ENCODE measurements around the gene GABBR1.

Gene GABBR1

DNA sequence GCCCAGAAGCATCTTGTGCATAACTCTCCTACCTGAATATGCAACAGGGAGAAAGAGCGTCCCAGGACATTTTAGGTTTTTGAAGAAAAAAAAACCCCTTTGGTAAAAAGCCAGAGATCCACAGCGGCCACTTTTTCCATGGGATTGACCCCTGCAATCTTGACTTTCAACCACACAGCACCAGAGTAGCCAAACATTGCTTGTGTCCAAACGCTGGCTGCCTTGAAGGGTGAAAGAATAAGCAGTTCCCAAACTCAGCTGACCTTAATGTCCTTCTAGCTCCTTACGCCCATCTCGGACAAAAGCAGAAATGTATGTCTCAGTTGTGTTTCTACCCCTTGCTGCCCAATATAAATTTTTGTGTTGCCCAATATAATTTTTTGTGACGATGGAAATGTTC is 22.7 kb upstream of the GABBR1 start:
- Histone ChIP-seq H3K4me3 (ENCODE audit: insufficient read depth, low read depth, low read length) (no peak overlapping the region), H3K9me3 (ENCODE audit: control insufficient read depth, low read length) (no peaks in the 10 kb centered on the region), H3K36me3 (ENCODE audit: control insufficient read depth, insufficient read depth, low read length) (no peaks in the 10 kb centered on the region), H3K4me1 (ENCODE audit: control insufficient read depth, insufficient read depth, low read length) (no peaks in the 10 kb centered on the region), H3K27me3 (ENCODE audit: control insufficient read depth, insufficient read depth, low read length, poor library complexity, severe bottlenecking) (no peaks in the 10 kb centered on the region), H3K27ac (ENCODE audit: insufficient read depth, low read depth, low read length, poor library complexity, severe bottlenecking) (no peak overlapping the region)
- WGBS, 2 experiments = 90 to 92% methylated on average over 6 of the region's 6 CpGs

DNA sequence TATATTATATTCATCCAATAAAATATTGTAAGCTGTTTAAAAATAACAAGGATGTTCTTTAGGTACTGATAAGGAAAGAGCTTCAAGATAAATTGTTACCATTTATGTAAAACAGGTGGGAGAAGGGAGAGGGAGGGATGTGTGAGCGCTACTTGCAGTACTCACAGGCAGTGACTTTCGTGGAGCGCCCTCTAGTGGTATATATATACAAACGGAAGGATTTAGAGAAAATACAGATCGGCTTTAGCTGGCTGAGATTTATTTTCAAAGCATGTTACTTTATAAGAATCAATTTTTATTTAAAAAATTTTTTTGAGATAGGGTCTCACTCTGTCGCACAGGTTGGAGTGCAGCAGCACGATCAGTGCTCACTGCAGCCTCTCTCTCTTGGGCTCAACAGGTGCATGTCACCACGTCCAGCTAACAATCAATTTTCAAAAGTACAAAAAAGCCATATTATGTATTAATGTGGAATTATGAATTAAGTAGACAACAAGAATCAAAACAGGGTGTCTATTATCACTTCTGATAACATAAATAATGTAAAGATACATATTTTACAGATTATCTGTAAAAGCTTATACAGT is 20.6 kb upstream of the GABBR1 start:
- H3K4me1 ChIP-seq (ENCODE audit: control insufficient read depth, insufficient read depth, low read length) = no peaks in the 10 kb centered on the region
- no peaks in the 10 kb centered on the region for H3K27me3 ChIP-seq (ENCODE audit: control insufficient read depth, insufficient read depth, low read length, poor library complexity, severe bottlenecking)
- no peaks in the 10 kb centered on the region for H3K9me3 ChIP-seq (ENCODE audit: control insufficient read depth, low read length)
- H3K4me3 ChIP-seq (ENCODE audit: insufficient read depth, low read depth, low read length) = no peak overlapping the region
- H3K27ac ChIP-seq (ENCODE audit: insufficient read depth, low read depth, low read length, poor library complexity, severe bottlenecking) = no peak overlapping the region
- no peaks in the 10 kb centered on the region for H3K36me3 ChIP-seq (ENCODE audit: control insufficient read depth, insufficient read depth, low read length)
- WGBS, 2 experiments = 0 to 2% methylated on average over 5 to 6 of the region's 8 CpGs

DNA sequence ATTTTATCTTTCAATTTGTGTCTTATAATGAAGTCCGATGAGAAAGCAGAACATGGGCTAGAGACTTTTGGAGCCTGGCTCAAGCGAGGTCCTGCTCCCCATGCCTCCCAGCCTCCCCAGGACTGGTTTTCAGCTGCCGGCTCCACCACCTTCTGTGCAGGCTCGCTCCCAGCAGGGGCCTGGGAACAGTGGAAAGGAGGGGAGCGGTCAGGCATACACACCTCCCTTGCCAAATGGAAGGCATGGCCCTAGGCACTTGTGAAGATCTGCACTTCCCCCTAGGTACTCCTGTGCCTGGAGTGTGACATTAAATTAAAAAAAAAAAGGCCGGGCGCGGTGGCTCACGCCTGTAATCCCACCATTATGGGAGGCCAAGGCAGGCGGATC is 19.2 kb upstream of the GABBR1 start:
- Histone ChIP-seq H3K27ac (ENCODE audit: insufficient read depth, low read depth, low read length, poor library complexity, severe bottlenecking) (no peak overlapping the region), H3K4me1 (ENCODE audit: control insufficient read depth, insufficient read depth, low read length) (no peaks in the 10 kb centered on the region), H3K4me3 (ENCODE audit: insufficient read depth, low read depth, low read length) (no peak overlapping the region), H3K36me3 (ENCODE audit: control insufficient read depth, insufficient read depth, low read length) (no peaks in the 10 kb centered on the region), H3K9me3 (ENCODE audit: control insufficient read depth, low read length) (no peaks in the 10 kb centered on the region), H3K27me3 (ENCODE audit: control insufficient read depth, insufficient read depth, low read length, poor library complexity, severe bottlenecking) (no peaks in the 10 kb centered on the region)
- 81 to 83% methylated on average over 10 of the region's 10 CpGs for WGBS, 2 experiments

GRCh38 chr6:29651413-29652197 is 18.6 kb upstream of the GABBR1 start:
- Histone ChIP-seq H3K4me3 (ENCODE audit: insufficient read depth, low read depth, low read length) (no peak overlapping the region), H3K27ac (ENCODE audit: insufficient read depth, low read depth, low read length, poor library complexity, severe bottlenecking) (no peak overlapping the region), H3K36me3 (ENCODE audit: control insufficient read depth, insufficient read depth, low read length) (no peaks in the 10 kb centered on the region), H3K4me1 (ENCODE audit: control insufficient read depth, insufficient read depth, low read length) (no peaks in the 10 kb centered on the region), H3K9me3 (ENCODE audit: control insufficient read depth, low read length) (no peaks in the 10 kb centered on the region), H3K27me3 (ENCODE audit: control insufficient read depth, insufficient read depth, low read length, poor library complexity, severe bottlenecking) (no peaks in the 10 kb centered on the region)
- 78 to 89% methylated on average over 6 to 7 of the region's 8 CpGs for WGBS, 2 experiments

- H3K27me3 ChIP-seq (ENCODE audit: control insufficient read depth, insufficient read depth, low read length, poor library complexity, severe bottlenecking) = no peaks in the 10 kb centered on the region
- no peaks in the 10 kb centered on the region for H3K4me1 ChIP-seq (ENCODE audit: control insufficient read depth, insufficient read depth, low read length)
- H3K9me3 ChIP-seq (ENCODE audit: control insufficient read depth, low read length) = no peaks in the 10 kb centered on the region
- no peaks in the 10 kb centered on the region for H3K36me3 ChIP-seq (ENCODE audit: control insufficient read depth, insufficient read depth, low read length)
- H3K4me3 ChIP-seq (ENCODE audit: insufficient read depth, low read depth, low read length) = peak overlapping the region; percentile 50
- WGBS, 2 experiments = 14 to 15% methylated on average over 32 to 33 of the region's 33 CpGs
- peak overlapping the region; percentile 83 for H3K27ac ChIP-seq (ENCODE audit: insufficient read depth, low read depth, low read length, poor library complexity, severe bottlenecking)
These were observed 17.0 kb upstream of the GABBR1 start for GRCh38 chr6:29649701-29650673.

DNA sequence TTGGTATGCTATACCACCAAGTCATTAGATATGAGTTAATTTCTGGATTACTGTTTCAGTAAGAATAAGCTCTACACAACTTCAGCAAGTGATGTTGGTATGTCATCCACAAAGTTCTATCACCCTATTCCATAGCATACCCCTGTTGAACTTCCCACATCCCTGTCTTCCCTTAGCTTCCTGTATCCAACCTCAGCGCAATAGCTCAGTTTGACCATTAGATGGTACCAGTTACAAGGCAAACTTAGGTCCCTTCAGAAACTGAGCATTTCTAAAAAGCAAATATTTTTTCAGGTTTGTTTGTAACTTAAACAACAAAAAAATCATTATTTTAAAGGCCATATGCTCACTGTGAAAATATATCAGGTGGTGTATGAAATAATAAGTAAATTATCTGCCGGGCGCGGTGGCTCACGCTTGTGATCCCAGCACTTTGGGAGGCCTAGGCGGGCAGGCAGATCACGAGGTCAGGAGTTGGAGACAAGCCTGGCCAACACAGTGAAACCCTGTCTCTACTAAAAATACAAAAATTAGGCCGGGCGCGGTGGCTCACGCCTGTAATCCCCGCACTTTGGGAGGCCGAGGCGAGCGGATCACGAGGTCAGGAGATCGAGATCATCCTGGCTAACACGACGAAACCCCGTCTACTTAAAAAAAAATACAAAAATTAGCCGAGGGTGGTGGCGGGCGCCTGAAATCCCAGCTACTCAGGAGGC is 15.1 kb upstream of the GABBR1 start:
- H3K4me1 ChIP-seq (ENCODE audit: control insufficient read depth, insufficient read depth, low read length) = no peaks in the 10 kb centered on the region
- H3K27me3 ChIP-seq (ENCODE audit: control insufficient read depth, insufficient read depth, low read length, poor library complexity, severe bottlenecking) = no peaks in the 10 kb centered on the region
- no peak overlapping the region for H3K27ac ChIP-seq (ENCODE audit: insufficient read depth, low read depth, low read length, poor library complexity, severe bottlenecking)
- H3K36me3 ChIP-seq (ENCODE audit: control insufficient read depth, insufficient read depth, low read length) = no peaks in the 10 kb centered on the region
- WGBS, 2 experiments = 88 to 89% methylated on average over 23 of the region's 23 CpGs
- no peak overlapping the region for H3K4me3 ChIP-seq (ENCODE audit: insufficient read depth, low read depth, low read length)
- no peaks in the 10 kb centered on the region for H3K9me3 ChIP-seq (ENCODE audit: control insufficient read depth, low read length)

- Histone ChIP-seq H3K27me3 (ENCODE audit: control insufficient read depth, insufficient read depth, low read length, poor library complexity, severe bottlenecking) (no peaks in the 10 kb centered on the region), H3K36me3 (ENCODE audit: control insufficient read depth, insufficient read depth, low read length) (no peaks in the 10 kb centered on the region), H3K9me3 (ENCODE audit: control insufficient read depth, low read length) (no peaks in the 10 kb centered on the region), H3K27ac (ENCODE audit: insufficient read depth, low read depth, low read length, poor library complexity, severe bottlenecking) (no peak overlapping the region), H3K4me3 (ENCODE audit: insufficient read depth, low read depth, low read length) (no peak overlapping the region), H3K4me1 (ENCODE audit: control insufficient read depth, insufficient read depth, low read length) (no peaks in the 10 kb centered on the region)
- WGBS, 2 experiments = 50 to 52% methylated on average over 3 of the region's 3 CpGs
These were observed 8.6 kb upstream of the GABBR1 start for GRCh38 chr6:29641430-29642148.

GRCh38 chr6:29637247-29637646 is 4.3 kb upstream of the GABBR1 start:
- 92 to 95% methylated on average over 8 to 9 of the region's 9 CpGs for WGBS, 2 experiments
- Histone ChIP-seq H3K9me3 (ENCODE audit: control insufficient read depth, low read length) (no peaks in the 10 kb centered on the region), H3K27ac (ENCODE audit: insufficient read depth, low read depth, low read length, poor library complexity, severe bottlenecking) (no peak overlapping the region), H3K4me3 (ENCODE audit: insufficient read depth, low read depth, low read length) (no peak overlapping the region), H3K36me3 (ENCODE audit: control insufficient read depth, insufficient read depth, low read length) (no peaks in the 10 kb centered on the region), H3K27me3 (ENCODE audit: control insufficient read depth, insufficient read depth, low read length, poor library complexity, severe bottlenecking) (peaks cover under 1% of the 10 kb centered on the region), H3K4me1 (ENCODE audit: control insufficient read depth, insufficient read depth, low read length) (no peaks in the 10 kb centered on the region)

DNA sequence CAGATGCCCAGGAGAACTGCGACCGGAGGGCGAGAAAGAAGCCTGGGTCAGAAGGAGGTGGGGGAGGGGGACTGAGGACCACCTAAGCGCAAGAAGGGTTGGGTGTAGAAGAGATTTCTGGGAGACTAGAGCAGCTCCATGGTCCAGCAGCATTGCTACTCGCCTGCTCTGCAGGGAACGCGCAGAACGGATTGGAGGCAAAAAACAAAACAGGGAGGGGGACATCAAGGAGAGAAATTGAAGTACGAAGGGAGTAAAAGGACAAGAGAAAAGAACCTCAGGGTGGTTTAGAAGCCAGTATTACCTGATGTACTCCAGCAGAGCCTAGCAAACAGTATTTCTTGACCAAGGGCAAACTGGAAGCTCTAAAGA is 537 bp upstream of the GABBR1 start:
- peak overlapping the region; percentile 83 for H3K27ac ChIP-seq (ENCODE audit: insufficient read depth, low read depth, low read length, poor library complexity, severe bottlenecking)
- H3K9me3 ChIP-seq (ENCODE audit: control insufficient read depth, low read length) = no peaks in the 10 kb centered on the region
- 1% methylated on average over 9 of the region's 9 CpGs for whole genome bisulfite sequencing, 2 experiments
- H3K4me3 ChIP-seq (ENCODE audit: insufficient read depth, low read depth, low read length) = peak overlapping the region; percentile 66
- peaks cover 31% of the 10 kb centered on the region for H3K27me3 ChIP-seq (ENCODE audit: control insufficient read depth, insufficient read depth, low read length, poor library complexity, severe bottlenecking)
- H3K36me3 ChIP-seq (ENCODE audit: control insufficient read depth, insufficient read depth, low read length) = no peaks in the 10 kb centered on the region
- peaks cover 26% of the 10 kb centered on the region for H3K4me1 ChIP-seq (ENCODE audit: control insufficient read depth, insufficient read depth, low read length)
